Trophoblast cell (in vitro differentiated cells and primary cell): ENCODE data around the gene SMCO2.

Experiments
- DNase-seq, 2 donors: peaks; one replicate each; pipeline ENCODE4 v3.0.0-alpha.2; 2016
- H2AFZ ChIP-seq: 2 replicates; pipeline ENCODE4 v1.6.1; 2013; ENCODE audit warnings: low read length, moderate library complexity, mild to moderate bottlenecking; ENCODE audit not compliant: insufficient read depth, poor library complexity
- H2AK5ac ChIP-seq: 2 replicates; pipeline ENCODE4 v1.6.1; 2013; ENCODE audit warnings: mild to moderate bottlenecking, low read length
- H2BK120ac ChIP-seq: 2 replicates; pipeline ENCODE4 v1.6.1; 2013; ENCODE audit warnings: low read length, mild to moderate bottlenecking, moderate library complexity; ENCODE audit not compliant: insufficient read depth, poor library complexity
- H2BK12ac ChIP-seq: 2 replicates; pipeline ENCODE4 v1.6.1; 2013; ENCODE audit warnings: mild to moderate bottlenecking, low read length, moderate library complexity
- H2BK5ac ChIP-seq: 2 replicates; pipeline ENCODE4 v1.6.1; 2013; ENCODE audit warnings: low read length, low read depth, moderate library complexity, mild to moderate bottlenecking; ENCODE audit not compliant: poor library complexity
- H3K14ac ChIP-seq: 2 replicates; pipeline ENCODE4 v1.6.1; 2013; ENCODE audit warnings: mild to moderate bottlenecking, low read length
- H3K18ac ChIP-seq: 2 replicates; pipeline ENCODE4 v1.6.1; 2013; ENCODE audit warnings: mild to moderate bottlenecking, low read length
- H3K23ac ChIP-seq: 2 replicates; pipeline ENCODE4 v1.6.1; 2013; ENCODE audit warnings: low read length
- H3K27ac ChIP-seq: 2 replicates; pipeline ENCODE4 v1.5.1; 2013; ENCODE audit warnings: low read depth, mild to moderate bottlenecking, inconsistent platforms, low read length, moderate library complexity
- H3K27me3 ChIP-seq: 2 replicates; pipeline ENCODE4 v1.6.1; 2013; ENCODE audit warnings: inconsistent platforms, mild to moderate bottlenecking, low read length, moderate library complexity; ENCODE audit not compliant: insufficient read depth
- H3K36me3 ChIP-seq, 2 experiments: 1 replicate in 1 of 2; 2 replicates in 1 of 2; pipeline ENCODE4 v1.6.1; 2013; ENCODE audit warnings: low read length in 2 of 2, mild to moderate bottlenecking in 2 of 2, moderate library complexity in 1 of 2; ENCODE audit not compliant: insufficient read depth in 2 of 2, control insufficient read depth in 1 of 2
- H3K4ac ChIP-seq: 2 replicates; pipeline ENCODE4 v1.6.1; 2013; ENCODE audit warnings: low read depth, mild to moderate bottlenecking, low read length, moderate library complexity
- H3K4me1 ChIP-seq, 2 experiments: 1 replicate in 1 of 2; 2 replicates in 1 of 2; pipeline ENCODE4 v1.6.1; 2013; ENCODE audit warnings: low read length in 2 of 2, mild to moderate bottlenecking in 2 of 2, moderate library complexity in 1 of 2; ENCODE audit not compliant: insufficient read depth in 2 of 2, control insufficient read depth in 1 of 2
- H3K4me2 ChIP-seq: 2 replicates; pipeline ENCODE4 v1.6.1; 2013; ENCODE audit warnings: inconsistent platforms, mild to moderate bottlenecking, low read length, moderate library complexity
- H3K4me3 ChIP-seq: 2 replicates; pipeline ENCODE4 v1.5.1; 2013; ENCODE audit warnings: mild to moderate bottlenecking, low read depth, low read length, inconsistent platforms
- H3K79me1 ChIP-seq: one replicate; pipeline ENCODE4 v1.6.1; 2013; ENCODE audit warnings: low read length
- H3K79me2 ChIP-seq: 2 replicates; pipeline ENCODE4 v1.6.1; 2013; ENCODE audit warnings: low read length, mild to moderate bottlenecking; ENCODE audit not compliant: control insufficient read depth, insufficient read depth, poor library complexity
- H3K9ac ChIP-seq: 2 replicates; pipeline ENCODE4 v1.6.1; 2013; ENCODE audit warnings: mild to moderate bottlenecking, low read length
- H3K9me3 ChIP-seq: 2 replicates; pipeline ENCODE4 v1.6.1; 2013; ENCODE audit warnings: low read depth, mild to moderate bottlenecking, control low read depth, inconsistent platforms, low read length; ENCODE audit not compliant: insufficient read depth
- H4K12ac ChIP-seq: 2 replicates; pipeline ENCODE4 v1.6.1; 2013; ENCODE audit warnings: low read depth, mild to moderate bottlenecking, low read length, moderate library complexity
- H4K8ac ChIP-seq: 2 replicates; pipeline ENCODE4 v1.6.1; 2013; ENCODE audit warnings: low read depth, mild to moderate bottlenecking, low read length, moderate library complexity
- H4K91ac ChIP-seq: one replicate; pipeline ENCODE4 v1.6.1; 2013; ENCODE audit warnings: low read depth, mild to moderate bottlenecking, low read length, moderate library complexity
- WGBS: extraction: QIAGEN DNeasy Blood & Tissue Kit; methylation state at CpG from one replicate; pipeline ENCODE4 v1.1.7; 2013; ENCODE audit warnings: missing lambda C conversion rate; ENCODE audit not compliant: insufficient read length, insufficient coverage; ENCODE audit errors: extremely low coverage; 5-methylcytosine and 5-hydroxymethylcytosine counted together

Gene SMCO2

GRCh38 chr12:27537855-27538675, 91.5 kb downstream of the SMCO2 start:
- H3K9me3 ChIP-seq, result no peaks in the 10 kb centered on the region
- peaks cover 16 to 29% of the 10 kb centered on the region in 2 experiments for H3K4me1 ChIP-seq
- no CpG with 5 or more reads among the region's 8 CpGs for WGBS

GRCh38 chr12:27539191-27539631, 92.7 kb downstream of the SMCO2 start:
- Histone ChIP-seq H3K27ac (no peak overlapping the region), H3K4me1 (peaks cover 12 to 23% of the 10 kb centered on the region in 2 experiments), H3K36me3 (peaks cover 10 to 18% of the 10 kb centered on the region in 2 experiments), H3K27me3 (no peaks in the 10 kb centered on the region), H3K4me2 (no peak overlapping the region), H3K79me1 (peaks cover 3% of the 10 kb centered on the region), H2BK5ac (no peak overlapping the region), H3K18ac (no peak overlapping the region), H3K79me2 (peaks cover 10% of the 10 kb centered on the region), H3K4ac (peak overlapping the region; percentile 61), H3K14ac (no peak overlapping the region), H3K4me3 (no peak overlapping the region), H3K23ac (no peak overlapping the region), H3K9me3 (no peaks in the 10 kb centered on the region), H4K8ac (no peak overlapping the region), H3K9ac (no peak overlapping the region), H4K91ac (no peak overlapping the region), H2AK5ac (no peak overlapping the region), H2BK120ac (no peak overlapping the region), H2AFZ (no peak overlapping the region), H4K12ac (no peak overlapping the region), H2BK12ac (no peak overlapping the region)
- no CpG with 5 or more reads among the region's 4 CpGs for WGBS
- DNase-seq, result no peak

More at GRCh38 chr12:27537855-27538675, 91.5 kb downstream of the SMCO2 start:
- Histone ChIP-seq H3K27me3 (no peaks in the 10 kb centered on the region), H3K79me2 (peaks cover 10% of the 10 kb centered on the region), H3K4me2 (no peak overlapping the region), H3K4me3 (no peak overlapping the region), H3K4ac (peak overlapping the region; percentile 90), H3K23ac (no peak overlapping the region), H3K36me3 (peaks cover 10 to 18% of the 10 kb centered on the region in 2 experiments), H2BK5ac (no peak overlapping the region), H4K12ac (no peak overlapping the region), H4K91ac (no peak overlapping the region), H3K18ac (no peak overlapping the region), H4K8ac (no peak overlapping the region), H3K79me1 (peaks cover 5% of the 10 kb centered on the region), H2BK12ac (no peak overlapping the region), H2AFZ (no peak overlapping the region), H3K27ac (no peak overlapping the region), H2AK5ac (no peak overlapping the region), H3K9ac (no peak overlapping the region), H3K14ac (no peak overlapping the region), H2BK120ac (no peak overlapping the region)
- DNase-seq, result no peak

- Histone ChIP-seq H3K27me3 (no peaks in the 10 kb centered on the region), H4K8ac (no peak overlapping the region), H3K23ac (no peak overlapping the region), H2BK12ac (no peak overlapping the region), H3K4me1 (peaks cover 13 to 20% of the 10 kb centered on the region in 2 experiments), H2BK5ac (no peak overlapping the region), H3K36me3 (peaks cover 7 to 12% of the 10 kb centered on the region in 2 experiments), H2AFZ (no peak overlapping the region), H4K12ac (no peak overlapping the region), H3K79me1 (peaks cover 3% of the 10 kb centered on the region), H4K91ac (no peak overlapping the region), H2AK5ac (no peak overlapping the region), H3K4ac (no peak overlapping the region), H3K79me2 (peaks cover 9% of the 10 kb centered on the region), H2BK120ac (no peak overlapping the region), H3K27ac (peak overlapping the region; percentile 1), H3K14ac (no peak overlapping the region), H3K9me3 (no peaks in the 10 kb centered on the region), H3K9ac (no peak overlapping the region), H3K4me2 (no peak overlapping the region), H3K4me3 (no peak overlapping the region), H3K18ac (no peak overlapping the region)
- WGBS, result no CpG with 5 or more reads among the region's 8 CpGs
- peak; percentile 88 to 91 for DNase-seq
These were observed 94.6 kb downstream of the SMCO2 start for GRCh38 chr12:27541031-27541719.

GRCh38 chr12:27542628-27543027, 96.1 kb downstream of the SMCO2 start:
- H3K9me3 ChIP-seq, result no peaks in the 10 kb centered on the region
- no peak overlapping the region for H4K8ac ChIP-seq
- peak; percentile 85 to 97 for DNase-seq
- H4K91ac ChIP-seq, result no peak overlapping the region
- H3K18ac ChIP-seq, result no peak overlapping the region
- no CpG with 5 or more reads among the region's 5 CpGs for WGBS
- H4K12ac ChIP-seq, result no peak overlapping the region
- peak overlapping the region; percentile 73 for H3K27ac ChIP-seq
- no peaks in the 10 kb centered on the region for H3K27me3 ChIP-seq
- no peak overlapping the region for H3K4me2 ChIP-seq
- H2AK5ac ChIP-seq, result no peak overlapping the region
- H3K4ac ChIP-seq, result no peak overlapping the region
- H2BK12ac ChIP-seq, result no peak overlapping the region
- no peak overlapping the region for H2AFZ ChIP-seq
- no peak overlapping the region for H2BK120ac ChIP-seq
- no peak overlapping the region for H3K14ac ChIP-seq
- H3K4me3 ChIP-seq, result no peak overlapping the region
- H3K4me1 ChIP-seq, result peaks cover 13 to 16% of the 10 kb centered on the region in 2 experiments
- H3K9ac ChIP-seq, result no peak overlapping the region
- peaks cover 7% of the 10 kb centered on the region for H3K79me2 ChIP-seq
- no peaks in the 10 kb centered on the region for H3K36me3 ChIP-seq
- H3K23ac ChIP-seq, result no peak overlapping the region
- H3K79me1 ChIP-seq, result peaks cover 3% of the 10 kb centered on the region
- H2BK5ac ChIP-seq, result no peak overlapping the region
